ENCODE measurements around the gene KCNH8.

The KCNH8 gene

GRCh38 chr3:19220311-19220710 lies 72.0 kb downstream of the KCNH8 start:
- Histone ChIP-seq H2AFZ (ENCODE audit: low read depth, low read length) (no peak overlapping the region), H3K23ac (ENCODE audit: low read length in 2 of 2) (no peak overlapping the region), H3K9me3 (ENCODE audit: control insufficient read depth, low read length) (no peaks in the 10 kb centered on the region), H2BK12ac (ENCODE audit: low read length in 2 of 2) (no peak overlapping the region), H3K4ac (ENCODE audit: low read depth in 1 of 2, low read length in 2 of 2) (no peak overlapping the region), H2AK5ac (ENCODE audit: low read length, severe bottlenecking) (no peak overlapping the region), H3K9ac (ENCODE audit: low read length) (no peak overlapping the region), H3K4me3 (ENCODE audit: insufficient read depth in 1 of 2, low read depth in 1 of 2, low read length in 2 of 2) (no peak overlapping the region), H3K36me3 (ENCODE audit: control insufficient read depth in 1 of 2, insufficient read depth in 2 of 2, low read depth in 1 of 2, low read length in 2 of 2) (no peaks in the 10 kb centered on the region), H3K14ac (ENCODE audit: low read length in 2 of 2) (no peak overlapping the region), H2BK5ac (ENCODE audit: low read depth, low read length, poor library complexity, severe bottlenecking) (no peak overlapping the region), H3K79me1 (replicated peaks; ENCODE audit: low read length, poor library complexity, severe bottlenecking) (no peaks in the 10 kb centered on the region), H3K4me2 (ENCODE audit: low read length, poor library complexity, severe bottlenecking) (no peak overlapping the region), H4K8ac (ENCODE audit: low read length) (no peak overlapping the region), H3K4me1 (ENCODE audit: control insufficient read depth, insufficient read depth, low read depth, low read length) (no peaks in the 10 kb centered on the region), H3K27me3 (ENCODE audit: control insufficient read depth in 1 of 2, insufficient read depth in 1 of 2, low read length in 2 of 2) (no peaks in the 10 kb centered on the region), H2BK120ac (ENCODE audit: low read depth, low read length) (no peak overlapping the region), H2BK15ac (ENCODE audit: low read depth, poor library complexity, severe bottlenecking) (no peak overlapping the region), H4K91ac (ENCODE audit: low read length) (no peak overlapping the region), H3K18ac (ENCODE audit: low read depth in 1 of 2, low read length in 2 of 2) (no peak overlapping the region), H3K27ac (ENCODE audit: low read length, poor library complexity, severe bottlenecking) (no peak overlapping the region)
- WGBS: 14% methylated on average over 1 of the region's 1 CpG
- DNase-seq: no peak

GRCh38 chr3:19221081-19221480 lies 72.8 kb downstream of the KCNH8 start:
- no peaks in the 10 kb centered on the region for H3K9me3 ChIP-seq (ENCODE audit: control insufficient read depth, low read length)
- no peak overlapping the region for H3K4me3 ChIP-seq (ENCODE audit: insufficient read depth in 1 of 2, low read depth in 1 of 2, low read length in 2 of 2)
- DNase-seq: no peak
- H3K23ac ChIP-seq (ENCODE audit: low read length in 2 of 2): no peak overlapping the region
- no peaks in the 10 kb centered on the region for H3K36me3 ChIP-seq (ENCODE audit: control insufficient read depth in 1 of 2, insufficient read depth in 2 of 2, low read depth in 1 of 2, low read length in 2 of 2)
- H3K27me3 ChIP-seq (ENCODE audit: control insufficient read depth in 1 of 2, insufficient read depth in 1 of 2, low read length in 2 of 2): no peaks in the 10 kb centered on the region
- no peaks in the 10 kb centered on the region for H3K79me1 ChIP-seq (replicated peaks; ENCODE audit: low read length, poor library complexity, severe bottlenecking)
- H2BK5ac ChIP-seq (ENCODE audit: low read depth, low read length, poor library complexity, severe bottlenecking): no peak overlapping the region
- no peak overlapping the region for H3K4me2 ChIP-seq (ENCODE audit: low read length, poor library complexity, severe bottlenecking)
- H3K9ac ChIP-seq (ENCODE audit: low read length): no peak overlapping the region
- no peak overlapping the region for H3K4ac ChIP-seq (ENCODE audit: low read depth in 1 of 2, low read length in 2 of 2)
- no peak overlapping the region for H4K91ac ChIP-seq (ENCODE audit: low read length)
- 31% methylated on average over 2 of the region's 2 CpGs for WGBS
- no peak overlapping the region for H2AFZ ChIP-seq (ENCODE audit: low read depth, low read length)
- no peak overlapping the region for H2AK5ac ChIP-seq (ENCODE audit: low read length, severe bottlenecking)
- no peak overlapping the region for H2BK15ac ChIP-seq (ENCODE audit: low read depth, poor library complexity, severe bottlenecking)
- no peaks in the 10 kb centered on the region for H3K4me1 ChIP-seq (ENCODE audit: control insufficient read depth, insufficient read depth, low read depth, low read length)
- no peak overlapping the region for H4K8ac ChIP-seq (ENCODE audit: low read length)
- no peak overlapping the region for H2BK12ac ChIP-seq (ENCODE audit: low read length in 2 of 2)
- H3K27ac ChIP-seq (ENCODE audit: low read length, poor library complexity, severe bottlenecking): no peak overlapping the region
- no peak overlapping the region for H2BK120ac ChIP-seq (ENCODE audit: low read depth, low read length)
- H3K18ac ChIP-seq (ENCODE audit: low read depth in 1 of 2, low read length in 2 of 2): no peak overlapping the region
- H3K14ac ChIP-seq (ENCODE audit: low read length in 2 of 2): no peak overlapping the region

GRCh38 chr3:19226479-19226878 lies 78.2 kb downstream of the KCNH8 start:
- H3K14ac ChIP-seq (ENCODE audit: low read length in 2 of 2): no peak overlapping the region
- no peak overlapping the region for H4K8ac ChIP-seq (ENCODE audit: low read length)
- H2AFZ ChIP-seq (ENCODE audit: low read depth, low read length): no peak overlapping the region
- 29% methylated on average over 2 of the region's 2 CpGs for WGBS
- no peaks in the 10 kb centered on the region for H3K9me3 ChIP-seq (ENCODE audit: control insufficient read depth, low read length)
- no peak overlapping the region for H3K4me3 ChIP-seq (ENCODE audit: insufficient read depth in 1 of 2, low read depth in 1 of 2, low read length in 2 of 2)
- H4K91ac ChIP-seq (ENCODE audit: low read length): no peak overlapping the region
- no peak overlapping the region for H3K4ac ChIP-seq (ENCODE audit: low read depth in 1 of 2, low read length in 2 of 2)
- H3K27me3 ChIP-seq (ENCODE audit: control insufficient read depth in 1 of 2, insufficient read depth in 1 of 2, low read length in 2 of 2): no peaks in the 10 kb centered on the region
- no peaks in the 10 kb centered on the region for H3K79me1 ChIP-seq (replicated peaks; ENCODE audit: low read length, poor library complexity, severe bottlenecking)
- H3K4me2 ChIP-seq (ENCODE audit: low read length, poor library complexity, severe bottlenecking): no peak overlapping the region
- no peaks in the 10 kb centered on the region for H3K4me1 ChIP-seq (ENCODE audit: control insufficient read depth, insufficient read depth, low read depth, low read length)
- H2BK120ac ChIP-seq (ENCODE audit: low read depth, low read length): no peak overlapping the region
- H2BK12ac ChIP-seq (ENCODE audit: low read length in 2 of 2): no peak overlapping the region
- H3K23ac ChIP-seq (ENCODE audit: low read length in 2 of 2): no peak overlapping the region
- no peak overlapping the region for H2BK15ac ChIP-seq (ENCODE audit: low read depth, poor library complexity, severe bottlenecking)
- H3K36me3 ChIP-seq (ENCODE audit: control insufficient read depth in 1 of 2, insufficient read depth in 2 of 2, low read depth in 1 of 2, low read length in 2 of 2): no peaks in the 10 kb centered on the region
- H2BK5ac ChIP-seq (ENCODE audit: low read depth, low read length, poor library complexity, severe bottlenecking): no peak overlapping the region
- no peak overlapping the region for H2AK5ac ChIP-seq (ENCODE audit: low read length, severe bottlenecking)
- H3K9ac ChIP-seq (ENCODE audit: low read length): no peak overlapping the region
- DNase-seq: no peak
- H3K18ac ChIP-seq (ENCODE audit: low read depth in 1 of 2, low read length in 2 of 2): no peak overlapping the region
- H3K27ac ChIP-seq (ENCODE audit: low read length, poor library complexity, severe bottlenecking): no peak overlapping the region

- Histone ChIP-seq H3K14ac (ENCODE audit: low read length in 2 of 2) (no peak overlapping the region), H3K27me3 (ENCODE audit: control insufficient read depth in 1 of 2, insufficient read depth in 1 of 2, low read length in 2 of 2) (no peaks in the 10 kb centered on the region), H2BK120ac (ENCODE audit: low read depth, low read length) (no peak overlapping the region), H4K8ac (ENCODE audit: low read length) (no peak overlapping the region), H3K23ac (ENCODE audit: low read length in 2 of 2) (no peak overlapping the region), H3K9me3 (ENCODE audit: control insufficient read depth, low read length) (no peaks in the 10 kb centered on the region), H3K4me3 (ENCODE audit: insufficient read depth in 1 of 2, low read depth in 1 of 2, low read length in 2 of 2) (no peak overlapping the region), H2BK12ac (ENCODE audit: low read length in 2 of 2) (no peak overlapping the region), H3K18ac (ENCODE audit: low read depth in 1 of 2, low read length in 2 of 2) (no peak overlapping the region), H3K27ac (ENCODE audit: low read length, poor library complexity, severe bottlenecking) (no peak overlapping the region), H3K9ac (ENCODE audit: low read length) (no peak overlapping the region), H2AK5ac (ENCODE audit: low read length, severe bottlenecking) (no peak overlapping the region), H4K91ac (ENCODE audit: low read length) (no peak overlapping the region), H2AFZ (ENCODE audit: low read depth, low read length) (no peak overlapping the region), H3K4ac (ENCODE audit: low read depth in 1 of 2, low read length in 2 of 2) (no peak overlapping the region), H3K4me1 (ENCODE audit: control insufficient read depth, insufficient read depth, low read depth, low read length) (no peaks in the 10 kb centered on the region), H3K4me2 (ENCODE audit: low read length, poor library complexity, severe bottlenecking) (no peak overlapping the region), H3K36me3 (ENCODE audit: control insufficient read depth in 1 of 2, insufficient read depth in 2 of 2, low read depth in 1 of 2, low read length in 2 of 2) (no peaks in the 10 kb centered on the region), H2BK5ac (ENCODE audit: low read depth, low read length, poor library complexity, severe bottlenecking) (no peak overlapping the region), H2BK15ac (ENCODE audit: low read depth, poor library complexity, severe bottlenecking) (no peak overlapping the region), H3K79me1 (replicated peaks; ENCODE audit: low read length, poor library complexity, severe bottlenecking) (no peaks in the 10 kb centered on the region)
- no peak for DNase-seq
- WGBS: no CpG with 5 or more reads among the region's 3 CpGs
These were observed 79.9 kb downstream of the KCNH8 start for GRCh38 chr3:19228167-19228566.

All from mesenchymal stem cell (in vitro differentiated cells and primary cell).